GM19397 (cell line): Measurements from ENCODE around the gene COL21A1.

Experiments
- ATAC-seq: cut with Tn5 transposase; IDR thresholded peaks from one replicate; pipeline ENCODE4 v1.9.1; 2021; ENCODE audit warnings: mild to moderate bottlenecking, moderate library complexity; ENCODE audit not compliant: unreplicated experiment

The COL21A1 gene

GRCh38 chr6:56193846-56194245 is 53.5 kb downstream of the COL21A1 start:
- ATAC-seq = no peak

DNA sequence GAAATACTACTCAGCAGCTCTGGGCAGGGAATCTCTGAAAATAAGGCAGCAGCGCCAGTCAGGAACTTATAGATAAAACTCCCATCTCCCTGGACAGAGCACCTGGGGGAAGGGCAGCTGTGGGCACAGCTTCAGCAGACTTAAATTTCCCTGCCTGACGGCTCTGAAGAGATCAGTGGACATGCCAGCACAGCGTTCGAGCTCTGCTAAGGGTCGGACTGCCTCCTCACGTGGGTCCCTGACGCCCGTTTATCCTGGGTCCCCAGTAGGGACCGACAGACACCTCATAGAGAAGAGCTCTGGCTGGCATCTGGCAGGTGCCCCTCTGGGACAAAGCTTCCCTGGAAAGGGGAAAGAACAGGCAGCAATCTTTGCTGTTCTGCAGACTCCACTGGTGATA is 59.0 kb downstream of the COL21A1 start:
- ATAC-seq = no peak

- no peak for ATAC-seq
Measured at GRCh38 chr6:56187686-56188085, 59.7 kb downstream of the COL21A1 start.

DNA sequence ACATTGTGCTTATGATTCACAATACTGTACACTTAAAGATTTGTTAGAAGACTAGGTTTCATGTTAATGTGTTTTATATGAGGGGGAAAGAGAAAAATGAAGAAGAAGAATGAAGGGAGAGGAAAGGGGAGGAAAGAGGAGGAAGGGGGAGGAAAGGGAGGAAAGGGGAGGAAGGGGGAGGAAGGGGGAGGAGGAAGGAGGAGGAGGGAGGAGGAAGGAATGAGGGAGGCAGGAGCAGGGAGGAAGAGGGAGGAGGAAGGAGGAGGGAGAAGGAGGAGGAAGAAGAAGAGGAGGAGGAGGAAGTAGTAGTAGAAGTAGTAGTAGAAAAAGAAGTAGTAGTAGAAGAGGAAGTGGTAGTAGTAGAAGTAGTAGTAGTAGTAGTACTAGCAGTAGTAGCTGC is 70.6 kb downstream of the COL21A1 start:
- no peak for ATAC-seq

DNA sequence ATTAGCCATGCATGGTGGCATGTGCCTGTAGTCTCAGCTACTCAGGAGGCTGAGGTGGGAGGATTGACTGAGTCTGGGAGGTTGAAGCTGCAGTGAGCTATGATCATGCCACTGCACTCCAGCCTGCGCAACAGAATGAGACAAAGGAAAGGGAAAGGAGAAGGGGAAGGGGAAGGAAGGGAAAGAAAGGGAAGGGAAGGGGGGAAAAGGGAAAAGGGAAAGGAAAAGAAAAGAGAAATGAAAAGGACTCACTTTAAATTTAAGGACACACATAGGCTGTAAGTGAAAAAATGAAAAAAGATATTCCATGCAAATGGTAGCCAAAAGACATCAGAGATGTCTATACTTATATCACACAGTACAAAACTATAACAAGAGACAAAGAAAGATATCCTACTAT is 74.2 kb downstream of the COL21A1 start:
- no peak for ATAC-seq

- ATAC-seq = no peak
Measured at GRCh38 chr6:56172144-56172543, 75.2 kb downstream of the COL21A1 start.

DNA sequence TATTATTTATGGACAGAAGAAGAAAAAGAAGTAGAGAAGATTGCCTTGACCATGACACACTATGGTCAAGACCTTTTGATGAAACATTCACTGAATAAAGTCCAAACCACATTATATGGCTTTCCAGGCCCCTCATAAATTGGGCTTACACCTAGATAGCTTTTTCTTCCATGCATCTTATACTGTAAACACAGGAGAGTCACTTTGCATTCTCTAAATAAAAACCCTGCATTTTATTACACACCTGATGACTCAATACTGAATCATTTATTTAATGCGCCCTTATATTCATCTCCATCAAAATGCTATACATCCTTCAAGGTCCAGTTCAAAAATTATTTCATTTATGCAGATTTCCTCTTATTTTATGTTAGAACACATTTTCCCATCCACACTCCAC is 78.0 kb downstream of the COL21A1 start:
- no peak for ATAC-seq

- no peak for ATAC-seq
Measured at GRCh38 chr6:56168596-56168995, 78.8 kb downstream of the COL21A1 start.

DNA sequence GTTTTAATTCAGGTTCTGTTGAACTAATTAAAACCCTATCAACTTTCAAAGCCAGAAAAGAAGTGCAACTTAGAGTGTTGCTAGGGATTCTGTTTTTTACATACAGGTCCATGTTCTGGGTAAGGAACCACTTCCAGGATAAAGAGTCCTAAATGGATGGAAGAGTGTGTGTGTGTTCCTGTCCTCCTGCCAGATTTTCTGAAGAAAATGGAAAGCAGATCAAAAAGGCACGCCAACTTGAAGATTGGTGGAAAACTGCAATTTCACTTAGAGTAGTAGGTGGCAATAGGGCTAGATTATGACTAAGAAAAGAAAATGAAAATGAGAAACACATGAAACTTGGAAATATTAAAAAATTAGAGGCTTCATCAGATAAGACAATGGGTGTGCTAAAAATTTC is 85.3 kb downstream of the COL21A1 start:
- ATAC-seq = no peak

DNA sequence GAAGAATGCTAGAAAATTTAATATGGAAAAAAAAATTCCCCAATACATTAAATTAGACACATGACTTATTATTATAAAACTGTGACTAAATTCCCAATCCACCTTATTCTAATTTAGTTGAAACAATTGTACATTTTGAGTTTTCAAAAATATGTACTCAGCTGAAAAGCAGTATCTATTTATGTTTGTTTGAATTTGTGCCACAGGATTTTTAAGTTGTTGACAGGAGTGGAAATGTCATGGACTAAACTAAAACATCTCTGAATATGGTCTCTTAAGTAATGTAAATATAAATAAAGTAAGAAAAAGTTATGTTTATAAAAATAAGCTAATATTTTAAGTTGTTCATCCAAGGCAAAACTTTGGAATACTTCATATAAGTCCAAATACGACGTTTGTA is 86.9 kb downstream of the COL21A1 start:
- ATAC-seq = no peak

DNA sequence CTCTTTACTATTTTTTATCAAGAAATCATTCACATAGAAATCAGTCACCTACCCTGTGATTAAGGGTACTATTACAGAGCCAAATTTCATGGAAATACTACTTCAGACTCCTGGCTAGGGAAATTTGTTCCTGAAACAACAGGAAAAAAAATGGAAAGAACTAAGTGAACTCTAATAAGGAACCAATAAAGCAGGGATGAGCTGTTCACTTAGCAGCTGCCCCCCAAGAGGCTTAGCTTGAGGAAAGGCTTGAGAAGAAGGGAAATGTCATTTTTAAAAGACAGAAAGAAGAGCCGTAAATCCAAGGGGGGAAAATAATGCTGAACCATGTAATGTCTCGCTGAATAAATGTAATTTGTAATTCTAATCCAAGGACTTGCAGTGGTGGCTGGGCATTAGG is 88.8 kb downstream of the COL21A1 start:
- no peak for ATAC-seq

GRCh38 chr6:56156643-56157042 is 90.7 kb downstream of the COL21A1 start:
- no peak for ATAC-seq

DNA sequence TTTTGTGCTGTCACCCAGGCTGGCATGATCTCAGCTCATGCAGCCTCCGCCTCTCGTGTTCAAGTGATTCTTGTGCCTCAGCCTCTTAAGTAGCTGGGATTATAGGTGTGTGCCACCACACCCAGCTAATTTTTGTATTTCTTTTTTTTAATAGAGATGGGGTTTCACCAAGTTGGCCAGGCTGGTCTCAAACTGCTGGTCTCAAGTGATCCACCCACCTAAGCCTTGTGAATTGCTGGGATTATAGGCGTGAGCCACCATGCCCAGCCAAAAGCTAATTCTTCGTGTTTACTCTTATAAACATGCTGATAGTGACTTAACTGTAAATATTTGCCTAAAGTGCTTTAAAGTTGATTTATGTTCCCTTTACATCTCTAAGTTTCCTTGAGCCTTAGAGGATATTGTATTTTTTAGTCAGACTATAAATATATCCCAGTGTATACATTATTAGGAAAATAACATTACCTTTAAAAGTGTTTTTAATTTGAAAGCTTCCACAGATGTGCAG is 91.7 kb downstream of the COL21A1 start:
- ATAC-seq = no peak

DNA sequence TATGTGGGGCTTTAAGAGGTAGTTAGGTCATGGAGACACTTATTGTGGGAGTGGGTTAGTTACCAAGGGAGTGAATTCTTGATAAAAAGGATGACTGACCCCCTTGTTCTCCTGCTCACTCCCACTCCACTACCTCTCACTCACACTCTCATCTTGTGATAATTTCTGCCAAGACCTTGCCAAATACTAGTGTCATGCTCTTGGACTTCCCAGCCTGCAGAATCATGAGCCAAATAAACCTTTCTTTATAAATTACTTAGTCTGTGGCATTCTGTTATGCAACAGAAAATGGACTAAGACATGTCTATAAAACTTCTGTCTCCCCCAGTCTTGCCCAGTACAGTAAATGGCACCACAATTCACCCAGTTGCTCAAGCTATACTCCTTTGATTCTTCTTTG is 93.3 kb downstream of the COL21A1 start:
- no peak for ATAC-seq

GRCh38 chr6:56152611-56153010 is 94.8 kb downstream of the COL21A1 start:
- ATAC-seq = no peak

DNA sequence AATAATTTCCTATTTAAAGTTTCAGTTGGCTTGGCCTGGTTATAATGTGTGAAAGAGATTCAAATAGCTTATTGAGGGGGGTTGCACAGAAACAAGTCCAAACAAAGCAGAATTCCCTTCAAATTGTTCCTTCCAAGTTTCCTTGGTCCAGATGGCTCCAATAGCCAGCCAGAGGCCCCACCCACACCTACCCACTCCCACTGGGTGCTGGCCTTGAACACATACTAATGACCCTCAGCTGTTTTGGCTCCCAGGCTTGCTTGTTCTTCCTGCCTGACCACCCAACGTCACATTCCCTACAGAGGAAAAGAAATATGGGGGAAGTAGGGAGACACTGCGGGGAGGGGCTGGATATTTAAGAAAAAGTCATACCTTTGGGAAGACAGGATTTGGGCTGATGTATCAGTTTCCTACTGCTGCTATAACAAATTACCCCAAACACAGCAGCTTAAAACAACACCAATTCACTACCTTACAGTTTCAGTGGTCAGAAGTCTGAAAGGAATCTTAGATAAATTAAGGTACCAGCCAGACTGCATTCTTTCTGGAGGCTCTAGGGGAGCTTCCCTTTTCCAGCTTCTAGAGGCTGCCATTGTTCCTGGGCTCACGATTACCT is 95.7 kb downstream of the COL21A1 start:
- ATAC-seq = no peak

GRCh38 chr6:56148488-56149186 is 98.7 kb downstream of the COL21A1 start:
- ATAC-seq = no peak

GRCh38 chr6:56147766-56148165 is 99.6 kb downstream of the COL21A1 start:
- ATAC-seq = no peak

GRCh38 chr6:56146086-56146485 is 101.3 kb downstream of the COL21A1 start:
- no peak for ATAC-seq

- ATAC-seq = no peak
Measured at GRCh38 chr6:56145616-56146015, 101.8 kb downstream of the COL21A1 start.

DNA sequence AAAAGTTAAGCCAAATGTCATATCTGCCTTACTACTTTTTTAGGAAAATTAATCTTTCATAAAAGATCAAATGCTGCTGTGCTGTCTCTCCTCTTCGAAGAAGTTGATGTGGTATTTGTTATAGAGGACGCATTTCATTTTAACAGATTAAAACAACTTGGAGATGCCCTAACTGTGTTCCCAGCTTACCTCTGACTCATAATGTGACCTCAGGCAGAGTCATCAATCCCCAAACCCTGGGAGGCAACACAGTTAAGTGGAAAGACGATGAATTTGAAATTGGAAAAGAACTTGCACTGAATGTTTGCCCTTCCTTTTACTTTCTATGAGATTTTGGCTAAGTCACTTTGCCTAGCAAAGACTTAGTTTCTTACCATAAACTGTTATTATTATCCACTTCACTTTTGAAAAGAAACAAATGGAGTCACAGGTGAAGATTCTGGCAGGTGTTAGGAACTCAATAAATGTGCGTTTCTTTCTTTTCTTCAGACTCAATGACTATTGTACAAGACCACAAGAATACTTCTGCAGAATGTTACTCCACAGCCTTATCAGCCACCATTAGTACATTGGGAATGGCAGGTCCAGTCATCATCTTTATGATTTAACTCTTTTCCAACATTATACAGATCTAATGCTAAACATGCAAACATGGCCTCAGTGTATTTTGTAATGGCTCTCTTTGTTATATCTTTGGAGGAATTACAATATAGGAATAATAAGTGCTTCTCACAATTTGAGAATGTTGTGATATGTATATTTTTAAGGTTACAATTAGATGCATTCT is 102.6 kb downstream of the COL21A1 start:
- no peak for ATAC-seq

- ATAC-seq = no peak
Measured at GRCh38 chr6:56143796-56144195, 103.6 kb downstream of the COL21A1 start.
